ENCODE measurements around the gene SHISA5.

The SHISA5 gene

GRCh38 chr3:48469046-48469915 lies 34.7 kb downstream of the SHISA5 start:
- no peak for DNase-seq (ENCODE audit: low read depth, low spot score)
- no peak overlapping the region for H3K27ac ChIP-seq
- TF ChIP-seq EZH2 (IDR thresholded peaks at IDR 0.05) (no peak), FOXP2 (optimal IDR thresholded peaks at IDR 0.05; ENCODE audit: control extremely low read depth, extremely low read length, insufficient read depth) (no peak), POLR2AphosphoS5 (IDR thresholded peaks at IDR 0.05; ENCODE audit: borderline replicate concordance, low read depth, low read length) (no peak)
- no peak overlapping the region for H3K9ac ChIP-seq (ENCODE audit: insufficient read length)
- no peak overlapping the region for H3K4me3 ChIP-seq
- H3K9me3 ChIP-seq (ENCODE audit: low read depth, low read length) = no peaks in the 10 kb centered on the region
- no peaks in the 10 kb centered on the region for H3K36me3 ChIP-seq (ENCODE audit: insufficient read depth, low read length)

- H3K4me3 ChIP-seq = no peak overlapping the region
- H3K9ac ChIP-seq (ENCODE audit: insufficient read length) = no peak overlapping the region
- H3K36me3 ChIP-seq (ENCODE audit: insufficient read depth, low read length) = no peaks in the 10 kb centered on the region
- H3K9me3 ChIP-seq (ENCODE audit: low read depth, low read length) = no peaks in the 10 kb centered on the region
- no peak overlapping the region for H3K27ac ChIP-seq
- no peak for TF ChIP-seq FOXP2 (optimal IDR thresholded peaks at IDR 0.05; ENCODE audit: control extremely low read depth, extremely low read length, insufficient read depth)
- no peak for TF ChIP-seq POLR2AphosphoS5 (IDR thresholded peaks at IDR 0.05; ENCODE audit: borderline replicate concordance, low read depth, low read length)
- TF ChIP-seq EZH2 (IDR thresholded peaks at IDR 0.05) = no peak
- DNase-seq (ENCODE audit: low read depth, low spot score) = no peak
Measured at GRCh38 chr3:48468329-48468731, 35.6 kb downstream of the SHISA5 start.

- Histone ChIP-seq H3K9me3 (ENCODE audit: low read depth, low read length) (no peaks in the 10 kb centered on the region), H3K27ac (no peak overlapping the region), H3K9ac (ENCODE audit: insufficient read length) (no peak overlapping the region), H3K36me3 (ENCODE audit: insufficient read depth, low read length) (no peaks in the 10 kb centered on the region), H3K4me3 (no peak overlapping the region)
- no peak for TF ChIP-seq EZH2 (IDR thresholded peaks at IDR 0.05)
- TF ChIP-seq FOXP2 (optimal IDR thresholded peaks at IDR 0.05; ENCODE audit: control extremely low read depth, extremely low read length, insufficient read depth) = no peak
- 0 out of 2 replicates have a peak, but pooled peaks have one; percentile 4 for TF ChIP-seq POLR2AphosphoS5 (IDR thresholded peaks at IDR 0.05; ENCODE audit: borderline replicate concordance, low read depth, low read length)
- no peak for DNase-seq (ENCODE audit: low read depth, low spot score)
Measured at GRCh38 chr3:48467473-48468267, 36.3 kb downstream of the SHISA5 start.

GRCh38 chr3:48467110-48467454 lies 36.9 kb downstream of the SHISA5 start:
- no peak for DNase-seq (ENCODE audit: low read depth, low spot score)
- H3K4me3 ChIP-seq = no peak overlapping the region
- no peaks in the 10 kb centered on the region for H3K9me3 ChIP-seq (ENCODE audit: low read depth, low read length)
- no peaks in the 10 kb centered on the region for H3K36me3 ChIP-seq (ENCODE audit: insufficient read depth, low read length)
- H3K9ac ChIP-seq (ENCODE audit: insufficient read length) = no peak overlapping the region
- TF ChIP-seq POLR2AphosphoS5 (IDR thresholded peaks at IDR 0.05; ENCODE audit: borderline replicate concordance, low read depth, low read length) = 0 out of 2 replicates have a peak, but pooled peaks have one; percentile 11
- TF ChIP-seq EZH2 (IDR thresholded peaks at IDR 0.05) = no peak
- H3K27ac ChIP-seq = no peak overlapping the region

- no peak overlapping the region for H3K9ac ChIP-seq (ENCODE audit: insufficient read length)
- no peak overlapping the region for H3K4me3 ChIP-seq
- H3K27ac ChIP-seq = no peak overlapping the region
- no peak for TF ChIP-seq POLR2AphosphoS5 (IDR thresholded peaks at IDR 0.05; ENCODE audit: borderline replicate concordance, low read depth, low read length)
- no peak for TF ChIP-seq FOXP2 (optimal IDR thresholded peaks at IDR 0.05; ENCODE audit: control extremely low read depth, extremely low read length, insufficient read depth)
- TF ChIP-seq EZH2 (IDR thresholded peaks at IDR 0.05) = no peak
- DNase-seq (ENCODE audit: low read depth, low spot score) = no peak
- H3K36me3 ChIP-seq (ENCODE audit: insufficient read depth, low read length) = no peaks in the 10 kb centered on the region
- no peaks in the 10 kb centered on the region for H3K9me3 ChIP-seq (ENCODE audit: low read depth, low read length)
Measured at GRCh38 chr3:48466386-48467109, 37.4 kb downstream of the SHISA5 start.

GRCh38 chr3:48465531-48466378 lies 38.2 kb downstream of the SHISA5 start:
- no peak overlapping the region for H3K4me3 ChIP-seq
- H3K9ac ChIP-seq (ENCODE audit: insufficient read length) = no peak overlapping the region
- no peaks in the 10 kb centered on the region; the same call in 1 of the 2 replicates for H3K36me3 ChIP-seq (ENCODE audit: insufficient read depth, low read length)
- no peak for TF ChIP-seq FOXP2 (optimal IDR thresholded peaks at IDR 0.05; ENCODE audit: control extremely low read depth, extremely low read length, insufficient read depth)
- no peak for TF ChIP-seq EZH2 (IDR thresholded peaks at IDR 0.05)
- no peak; the same call in 1 of the 2 replicates for TF ChIP-seq POLR2AphosphoS5 (IDR thresholded peaks at IDR 0.05; ENCODE audit: borderline replicate concordance, low read depth, low read length)
- DNase-seq (ENCODE audit: low read depth, low spot score) = no peak
- no peak overlapping the region for H3K27ac ChIP-seq
- no peaks in the 10 kb centered on the region for H3K9me3 ChIP-seq (ENCODE audit: low read depth, low read length)

- H3K9ac ChIP-seq (ENCODE audit: insufficient read length) = no peak overlapping the region
Measured at GRCh38 chr3:48465237-48465530, 38.8 kb downstream of the SHISA5 start.

More at GRCh38 chr3:48465237-48465530, 38.8 kb downstream of the SHISA5 start:
- no peak for DNase-seq (ENCODE audit: low read depth, low spot score)
- H3K27ac ChIP-seq = no peak overlapping the region
- H3K36me3 ChIP-seq (ENCODE audit: insufficient read depth, low read length) = no peaks in the 10 kb centered on the region; the same call in 1 of the 2 replicates
- no peak overlapping the region for H3K4me3 ChIP-seq
- TF ChIP-seq EZH2 (IDR thresholded peaks at IDR 0.05) (no peak), POLR2AphosphoS5 (IDR thresholded peaks at IDR 0.05; ENCODE audit: borderline replicate concordance, low read depth, low read length) (no peak), FOXP2 (optimal IDR thresholded peaks at IDR 0.05; ENCODE audit: control extremely low read depth, extremely low read length, insufficient read depth) (no peak)
- no peaks in the 10 kb centered on the region for H3K9me3 ChIP-seq (ENCODE audit: low read depth, low read length)

Data from SK-N-MC (cell line).